ENCODE measurements around the gene AHRR. TPM values are rescaled to one million over a fixed set of nuclear protein-coding genes. Genes with fewer than 3 reads are reported as not detected.
"Not testable (repeated sequence)": the region's sequence is repeated elsewhere in the genome, so short reads cannot be mapped to it uniquely, and the experiment has no call there.

The AHRR gene
- total RNA-seq, 1 donor from 2014 or later = 0.81 TPM

DNA sequence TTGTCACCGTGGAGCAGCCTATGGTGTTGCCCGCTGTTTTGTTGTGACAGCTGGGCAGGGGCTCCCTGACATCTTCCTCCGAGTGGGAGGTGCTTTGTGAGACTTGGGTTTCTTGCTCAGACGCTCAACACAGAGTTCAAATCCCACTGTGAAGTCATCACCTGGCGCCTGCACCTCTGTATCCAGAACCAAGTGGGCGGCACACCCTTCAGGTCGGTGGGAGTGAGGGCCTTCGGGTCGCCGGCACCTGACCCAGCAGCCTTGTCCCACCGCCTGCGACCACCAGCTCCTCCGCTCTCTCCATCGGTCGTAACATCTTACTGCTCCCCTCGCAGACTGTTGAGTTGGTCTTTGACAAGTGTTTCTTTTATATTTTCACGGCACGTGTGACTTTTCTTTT lies 83.9 kb downstream of the AHRR start:
- no peak for ATAC-seq
- no peak for DNase-seq (ENCODE audit: low spot score)

DNA sequence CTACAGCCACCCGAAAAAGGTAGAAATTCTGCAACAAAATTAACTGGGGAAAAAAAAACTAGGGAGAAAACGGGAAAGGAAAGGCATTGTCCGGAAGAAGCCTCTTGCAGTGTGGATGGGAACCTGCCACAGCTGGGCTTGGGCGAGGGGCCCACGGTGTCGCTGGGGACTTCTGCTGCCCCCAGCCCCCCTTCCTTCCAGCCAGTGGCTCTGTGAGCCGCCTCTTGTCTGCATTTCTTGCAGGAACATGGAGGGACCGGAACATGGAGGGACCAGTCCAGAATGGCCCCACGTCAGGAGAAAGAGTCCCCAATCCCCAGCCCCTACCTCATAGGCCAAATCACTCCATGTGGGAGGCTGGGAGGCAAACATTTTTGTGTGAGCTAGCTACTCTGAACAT lies 84.5 kb downstream of the AHRR start:
- DNase-seq (ENCODE audit: low spot score) = no peak

DNA sequence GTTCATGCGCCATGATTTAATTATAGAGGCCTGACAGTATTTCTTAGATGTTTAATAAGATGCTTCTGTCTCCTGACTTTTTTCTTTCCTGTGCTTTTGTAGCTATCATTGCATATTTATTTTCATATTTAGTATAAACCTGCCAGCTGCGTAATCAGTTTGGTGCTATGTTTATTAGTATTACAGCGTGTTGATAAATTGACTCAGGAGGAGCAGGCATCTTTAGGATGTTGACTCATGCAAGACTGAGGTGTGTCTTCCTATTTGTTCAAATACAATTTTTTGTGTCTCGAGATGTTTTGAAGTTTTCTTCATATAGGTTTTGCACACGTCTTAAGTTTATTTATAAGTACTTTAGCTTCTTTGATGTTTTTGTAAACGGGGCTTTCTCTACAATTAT lies 85.5 kb downstream of the AHRR start:
- no peak for ATAC-seq

More for the DNA sequence above, 84.5 kb downstream of the AHRR start:
- no peak for ATAC-seq

DNA sequence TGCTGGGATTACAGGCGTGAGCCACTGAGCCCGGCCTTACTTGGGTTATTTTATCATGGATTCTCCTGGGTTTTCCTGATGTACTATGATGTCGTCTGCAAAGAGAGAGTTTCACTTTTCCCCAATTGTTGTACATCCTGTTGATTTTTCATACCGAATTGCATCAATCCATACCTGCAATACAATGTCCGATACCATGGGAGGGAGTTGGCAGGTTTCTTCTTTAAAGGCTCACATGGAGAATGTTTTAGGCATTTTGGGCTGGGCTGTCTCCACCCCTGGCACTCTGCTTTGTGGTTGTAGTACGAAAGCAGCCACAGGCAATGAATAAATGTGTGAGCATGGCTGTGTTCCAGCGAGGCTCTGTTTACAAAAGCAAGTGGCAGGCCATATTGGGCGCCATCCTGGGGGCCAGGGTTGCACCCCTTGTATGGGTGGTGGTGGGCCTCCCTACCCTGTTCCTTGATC lies 86.3 kb downstream of the AHRR start:
- ATAC-seq (no peak), DNase-seq (ENCODE audit: low spot score) (no peak)

More for the DNA sequence above, 85.5 kb downstream of the AHRR start:
- no peak for DNase-seq (ENCODE audit: low spot score)

DNA sequence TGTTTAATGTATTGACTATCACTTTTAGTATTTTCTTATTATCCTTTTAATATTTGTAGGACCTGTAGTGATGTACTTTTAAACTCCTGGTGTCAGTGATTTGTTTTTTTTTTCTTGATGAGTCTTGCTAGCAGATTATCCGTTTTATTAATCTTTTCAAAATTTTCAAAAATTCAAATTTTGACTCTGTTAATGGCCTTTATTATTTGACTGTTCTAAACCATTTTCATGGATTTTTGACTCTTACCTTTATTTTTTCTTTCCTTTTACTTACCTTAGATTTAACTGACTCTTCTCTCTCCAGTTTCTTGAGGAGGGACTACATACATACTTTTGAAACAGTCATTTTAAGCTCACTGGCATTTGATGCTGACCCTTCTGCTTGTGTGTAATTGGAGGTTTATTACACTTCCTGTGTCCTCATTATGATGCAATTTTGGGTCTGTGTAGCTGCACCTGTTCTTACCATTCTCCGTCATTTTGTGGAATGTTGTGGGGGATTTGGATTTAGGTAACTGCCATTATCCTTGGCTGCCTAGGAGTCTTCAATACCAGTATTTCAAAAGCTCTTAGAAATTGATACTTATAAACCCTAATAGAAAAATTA lies 89.5 kb downstream of the AHRR start:
- no peak for ATAC-seq
- DNase-seq (ENCODE audit: low spot score) = no peak

DNA sequence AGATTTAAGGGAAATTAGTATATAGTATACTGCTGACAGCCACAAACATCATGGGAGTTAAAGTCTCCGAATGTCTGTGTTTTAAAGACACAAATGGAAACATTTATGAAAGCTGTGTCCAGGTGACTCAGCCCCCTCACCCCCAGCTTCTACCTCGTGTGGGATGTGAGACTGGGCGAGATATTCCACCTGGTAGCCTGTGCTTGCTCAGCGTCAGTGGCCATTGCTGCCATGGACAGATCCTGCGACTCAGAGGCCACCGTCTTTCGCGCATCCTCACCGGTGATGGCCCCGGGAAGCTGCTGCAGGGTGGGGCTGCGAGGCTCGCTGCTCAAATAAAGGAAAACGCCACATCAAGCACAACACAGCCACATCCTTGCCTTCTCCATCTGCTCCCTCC lies 90.2 kb downstream of the AHRR start:
- no peak for ATAC-seq
- DNase-seq (ENCODE audit: low spot score) = no peak

DNA sequence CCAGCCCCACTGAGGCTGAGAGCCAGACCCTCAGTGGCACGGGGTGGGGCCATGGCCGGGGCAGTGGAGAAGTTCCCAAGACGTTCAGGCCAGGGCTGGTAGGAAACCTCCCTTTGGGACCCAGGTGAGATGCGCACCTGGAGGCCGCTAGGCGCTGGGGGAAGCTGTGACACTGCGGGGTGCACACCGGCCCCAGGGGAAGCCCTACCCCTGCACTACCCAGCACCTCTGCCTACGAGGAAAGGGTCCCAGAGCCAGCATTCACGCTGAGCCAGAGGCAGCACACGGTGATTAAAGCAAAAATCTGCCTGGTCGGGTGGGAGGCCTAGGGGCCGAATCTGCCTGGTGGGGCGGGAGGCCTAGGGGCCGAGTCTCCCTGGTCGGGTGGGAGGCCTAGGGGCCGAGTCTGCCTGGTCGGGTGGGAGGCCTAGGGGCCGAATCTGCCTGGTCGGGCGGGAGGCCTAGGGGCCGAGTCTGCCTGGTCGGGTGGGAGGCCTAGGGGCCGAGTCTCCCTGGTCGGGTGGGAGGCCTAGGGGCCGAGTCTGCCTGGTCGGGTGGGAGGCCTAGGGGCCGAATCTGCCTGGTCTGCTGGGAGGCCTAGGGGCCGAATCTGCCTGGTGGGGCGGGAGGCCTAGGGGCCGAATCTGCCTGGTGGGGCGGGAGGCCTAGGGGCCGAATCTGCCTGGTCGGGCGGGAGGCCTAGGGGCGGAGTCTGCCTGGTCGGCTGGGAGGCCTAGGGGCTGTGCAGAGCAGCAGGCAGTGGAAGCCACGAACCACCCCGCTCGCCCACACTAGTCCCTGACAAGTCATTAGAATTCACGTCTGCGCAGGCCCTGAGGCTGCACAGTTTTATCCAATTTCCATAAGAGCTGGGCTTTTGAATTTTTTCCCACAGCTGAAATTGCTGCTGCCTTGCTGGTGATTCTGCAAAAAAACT lies 93.7 kb downstream of the AHRR start:
- ATAC-seq = not testable (repeated sequence)

DNA sequence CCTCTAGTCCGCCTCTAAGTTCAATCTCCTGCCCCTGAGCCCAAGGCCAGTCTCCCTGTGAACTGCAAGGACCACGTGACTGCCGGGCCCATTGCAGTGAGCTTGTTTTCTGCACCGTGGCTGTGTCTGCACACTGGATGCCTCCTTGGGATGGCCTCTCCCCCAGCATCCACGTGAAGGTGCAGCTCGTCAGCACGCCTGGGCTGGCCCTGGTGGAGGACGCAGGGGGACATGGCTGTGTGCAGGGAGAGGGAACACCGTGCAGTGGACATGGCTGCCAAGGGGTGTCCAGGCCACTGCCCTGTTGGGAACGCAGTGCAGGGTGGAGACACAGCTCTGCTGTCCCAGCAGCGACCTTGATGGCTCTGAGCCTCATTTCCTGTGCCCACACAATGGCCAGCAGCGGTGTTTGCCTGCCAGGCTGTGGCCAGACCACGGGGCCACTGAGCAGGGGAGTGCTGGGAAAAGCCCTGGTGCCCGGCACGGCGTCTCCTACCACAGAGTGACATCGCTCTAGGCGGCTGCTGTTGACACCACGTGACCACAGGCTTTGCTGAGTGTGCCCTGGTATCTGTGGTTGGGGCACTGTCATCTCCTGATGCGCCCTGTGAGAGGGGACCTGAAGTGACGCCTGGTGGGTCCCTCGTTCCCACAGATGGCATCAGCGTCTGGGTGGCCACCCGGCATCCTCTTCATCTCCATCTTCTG lies 94.6 kb downstream of the AHRR start:
- DNase-seq (ENCODE audit: low spot score) (no peak), ATAC-seq (no peak)

More for the DNA sequence above, 93.7 kb downstream of the AHRR start:
- not testable (repeated sequence) for DNase-seq (ENCODE audit: low spot score)

DNA sequence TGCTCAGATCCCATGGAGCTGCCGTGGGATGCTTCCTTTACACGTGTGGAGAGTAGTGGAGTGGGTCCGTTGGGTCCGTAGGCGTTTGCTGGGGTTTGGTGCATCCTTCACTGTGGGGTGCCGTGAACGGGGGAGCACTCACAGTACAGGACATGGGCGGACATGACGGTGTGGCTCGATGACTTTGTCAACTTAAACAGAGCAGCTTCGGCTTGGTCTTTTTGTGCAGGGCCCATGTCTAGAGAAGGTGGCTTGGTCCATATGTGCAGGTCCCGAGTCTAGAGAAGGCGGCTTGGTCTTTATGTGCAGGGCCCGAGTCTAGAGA lies 95.1 kb downstream of the AHRR start:
- DNase-seq (ENCODE audit: low spot score) (no peak), ATAC-seq (no peak)

DNA sequence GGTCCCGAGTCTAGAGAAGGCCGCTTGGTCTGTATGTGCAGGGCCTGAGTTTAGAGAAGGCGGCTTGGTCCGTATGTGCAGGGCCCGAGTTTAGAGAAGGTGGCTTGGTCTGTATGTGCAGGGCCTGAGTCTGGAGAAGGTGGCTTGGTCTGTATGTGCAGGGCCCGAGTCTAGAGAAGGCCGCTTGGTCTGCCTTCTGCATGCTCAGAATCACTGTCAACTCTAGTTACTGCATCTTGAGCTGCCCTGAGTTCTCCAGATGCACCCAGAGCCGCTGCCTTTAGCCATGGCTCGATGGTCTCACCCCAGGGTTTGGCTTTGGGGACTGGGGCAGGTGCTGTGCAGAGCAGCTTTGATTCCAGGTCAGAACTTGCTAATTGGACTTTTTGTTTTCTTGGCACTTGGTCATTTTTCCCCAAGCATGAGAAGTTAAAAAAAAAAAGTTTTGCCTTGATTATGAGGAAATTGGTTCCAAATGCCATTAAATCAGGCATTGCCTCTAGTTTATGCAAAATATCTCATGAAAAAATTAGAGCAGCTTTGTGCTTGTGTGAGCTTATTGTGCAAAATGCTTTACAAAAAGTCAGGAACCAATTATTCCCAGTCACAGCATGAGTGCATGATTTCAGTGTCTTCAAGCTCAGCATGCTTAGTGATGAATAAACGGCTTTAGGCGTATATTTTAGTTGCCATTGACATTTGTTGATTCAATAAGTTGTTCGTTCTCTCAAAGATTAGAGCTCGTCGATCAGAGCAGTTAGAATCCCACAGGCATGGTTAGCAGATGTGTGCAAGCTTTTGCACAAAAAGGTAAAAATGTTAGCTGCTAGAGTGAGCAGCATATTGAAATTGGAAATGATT lies 96.0 kb downstream of the AHRR start:
- no peak for ATAC-seq
- DNase-seq (ENCODE audit: low spot score) = no peak

DNA sequence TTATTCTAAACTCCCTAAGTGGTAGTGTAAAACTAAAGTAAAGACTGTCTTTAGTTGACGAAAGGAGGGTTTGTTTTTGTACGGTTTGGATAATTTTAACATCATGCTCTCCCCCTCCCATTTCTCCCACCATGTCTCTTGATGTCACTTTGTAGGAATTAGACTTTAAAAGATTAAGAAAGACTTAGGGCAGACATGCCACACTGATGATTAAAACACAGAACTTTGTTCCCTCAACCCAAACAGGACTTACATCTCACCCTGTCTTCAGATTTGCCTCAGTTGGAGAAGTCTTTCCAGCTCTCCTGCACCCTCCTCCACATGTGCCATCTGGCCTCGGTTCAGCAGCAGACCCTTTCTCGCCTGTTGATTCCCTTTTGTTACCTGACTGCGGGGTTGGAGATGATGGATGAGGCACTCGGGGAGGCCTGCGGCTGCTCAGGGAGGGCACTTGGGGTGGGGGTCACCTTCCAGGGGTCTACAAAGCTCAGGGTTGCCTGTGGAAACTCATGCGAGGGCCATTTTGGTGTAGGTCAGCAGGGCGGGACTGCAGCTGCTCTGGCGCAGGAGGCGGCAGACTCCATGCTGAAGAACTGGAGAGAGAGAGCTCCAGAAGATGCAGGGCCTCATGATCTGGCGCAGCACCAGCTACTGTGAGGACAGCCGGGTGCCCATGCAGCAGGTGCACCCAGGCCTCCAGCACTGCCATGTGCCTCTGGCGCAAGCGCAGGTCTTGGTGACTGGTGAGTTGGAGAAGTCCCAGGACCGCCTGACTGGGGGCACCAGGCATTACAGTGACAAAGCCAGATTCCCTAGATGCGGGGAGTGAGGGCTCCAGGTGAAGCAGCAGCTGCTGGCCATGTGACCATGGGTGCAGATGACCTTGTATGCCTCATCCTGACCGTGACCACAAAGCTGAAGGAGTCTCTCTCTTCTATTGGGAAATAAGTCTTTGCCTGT lies 96.9 kb downstream of the AHRR start:
- no peak for ATAC-seq
- DNase-seq (ENCODE audit: low spot score) = no peak

DNA sequence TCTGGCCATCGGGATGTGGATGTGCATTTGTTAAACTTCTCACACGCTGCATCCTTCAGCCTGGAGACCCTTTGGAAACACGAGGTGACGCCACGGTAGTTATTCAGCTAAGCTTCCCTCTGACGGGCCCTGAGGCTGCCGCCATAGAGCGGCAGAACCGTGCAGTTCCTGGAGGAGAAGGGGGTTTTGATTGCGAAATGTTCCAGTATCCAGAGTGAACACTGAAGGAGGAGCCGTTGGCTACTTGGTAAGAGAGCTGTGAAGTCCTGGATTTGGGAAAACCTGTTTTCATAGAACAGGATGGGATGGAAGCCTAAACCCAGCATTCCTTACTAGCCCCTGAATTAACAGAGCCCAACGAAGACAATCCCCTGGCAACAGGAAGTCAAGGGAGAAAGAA lies 98.5 kb downstream of the AHRR start:
- ATAC-seq (no peak), DNase-seq (ENCODE audit: low spot score) (no peak)

DNA sequence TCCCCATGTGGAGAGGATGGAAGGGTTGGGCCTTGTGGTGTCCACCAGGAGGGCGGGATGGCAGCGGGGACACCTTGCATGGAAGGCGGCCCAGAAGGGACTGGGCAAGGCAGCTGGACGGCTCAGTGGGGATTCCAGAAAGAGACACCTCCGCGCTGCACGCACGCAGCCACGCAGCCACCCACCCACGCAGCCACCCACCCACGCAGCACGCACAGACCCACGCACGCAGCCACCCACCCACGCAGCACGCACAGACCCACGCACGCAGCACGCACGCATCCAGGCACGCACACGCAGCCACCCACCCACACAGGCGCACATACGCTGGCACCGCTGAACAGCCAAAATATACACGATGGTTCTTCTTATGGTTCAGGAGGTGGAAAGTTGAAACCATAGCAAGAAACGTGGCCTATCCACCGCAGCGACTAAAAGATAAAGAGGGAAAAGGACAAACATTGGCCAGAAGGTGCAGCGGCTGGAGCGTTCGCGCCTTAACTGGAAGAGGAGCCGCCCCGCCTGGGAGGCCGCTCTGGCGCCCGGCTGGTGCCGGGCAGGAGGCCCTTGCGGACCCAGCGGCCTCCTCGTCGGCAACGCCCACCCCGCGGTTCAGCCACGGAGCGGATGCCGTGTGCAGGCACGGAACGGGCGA lies 99.2 kb downstream of the AHRR start:
- no peak for ATAC-seq

DNA sequence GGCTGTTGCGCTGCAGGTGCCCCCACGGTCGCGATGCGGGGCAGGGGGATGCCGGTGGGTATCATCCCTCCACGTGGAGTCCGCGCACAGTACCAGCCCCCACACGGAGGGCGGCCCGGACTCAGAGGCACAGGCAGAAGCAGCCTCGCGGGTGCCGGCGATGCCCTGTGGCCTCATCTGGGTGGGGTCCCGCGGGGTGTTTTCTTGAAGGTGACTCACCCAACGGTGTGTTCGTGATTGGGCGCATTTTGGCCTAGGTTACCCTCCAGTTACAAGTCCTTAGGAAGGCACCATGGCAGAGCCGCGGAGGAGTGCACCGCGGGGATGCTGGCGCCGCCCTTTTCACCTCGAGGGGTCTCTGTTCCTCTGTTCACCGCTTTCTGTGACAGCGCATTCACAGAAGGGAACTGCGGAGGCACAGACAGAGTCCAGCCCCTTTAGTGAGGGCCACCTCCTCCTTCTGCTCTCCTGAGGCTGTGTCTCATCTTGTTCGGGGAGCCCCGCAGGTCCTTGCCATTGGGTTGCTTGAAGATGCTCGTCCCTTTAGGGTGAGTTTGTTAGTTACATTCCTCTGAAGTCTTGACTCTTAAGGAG lies 99.9 kb downstream of the AHRR start:
- ATAC-seq = no peak
- DNase-seq (ENCODE audit: low spot score) = no peak

More for the DNA sequence above, 99.2 kb downstream of the AHRR start:
- no peak for DNase-seq (ENCODE audit: low spot score)

DNA sequence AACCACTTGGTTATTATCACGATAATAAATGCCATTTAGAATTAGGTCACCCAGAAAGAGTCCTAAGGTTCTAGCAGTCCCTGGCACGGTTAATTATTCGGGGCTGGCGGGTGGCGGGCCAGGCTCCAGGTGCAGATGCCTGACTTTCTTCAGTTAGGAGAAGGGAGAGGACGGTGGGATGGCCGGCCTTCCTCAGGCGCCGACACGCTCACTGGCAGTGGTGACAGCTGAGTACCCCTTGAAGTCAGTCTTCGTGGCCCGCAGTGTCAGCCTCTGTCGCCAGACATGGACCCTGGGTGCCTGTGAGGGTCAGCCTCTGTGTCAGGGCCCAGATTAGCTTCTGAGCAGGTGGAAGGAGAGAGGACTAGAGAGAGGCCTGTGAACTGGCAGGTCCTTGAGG lies 100.4 kb downstream of the AHRR start:
- ATAC-seq (no peak), DNase-seq (ENCODE audit: low spot score) (no peak)

DNA sequence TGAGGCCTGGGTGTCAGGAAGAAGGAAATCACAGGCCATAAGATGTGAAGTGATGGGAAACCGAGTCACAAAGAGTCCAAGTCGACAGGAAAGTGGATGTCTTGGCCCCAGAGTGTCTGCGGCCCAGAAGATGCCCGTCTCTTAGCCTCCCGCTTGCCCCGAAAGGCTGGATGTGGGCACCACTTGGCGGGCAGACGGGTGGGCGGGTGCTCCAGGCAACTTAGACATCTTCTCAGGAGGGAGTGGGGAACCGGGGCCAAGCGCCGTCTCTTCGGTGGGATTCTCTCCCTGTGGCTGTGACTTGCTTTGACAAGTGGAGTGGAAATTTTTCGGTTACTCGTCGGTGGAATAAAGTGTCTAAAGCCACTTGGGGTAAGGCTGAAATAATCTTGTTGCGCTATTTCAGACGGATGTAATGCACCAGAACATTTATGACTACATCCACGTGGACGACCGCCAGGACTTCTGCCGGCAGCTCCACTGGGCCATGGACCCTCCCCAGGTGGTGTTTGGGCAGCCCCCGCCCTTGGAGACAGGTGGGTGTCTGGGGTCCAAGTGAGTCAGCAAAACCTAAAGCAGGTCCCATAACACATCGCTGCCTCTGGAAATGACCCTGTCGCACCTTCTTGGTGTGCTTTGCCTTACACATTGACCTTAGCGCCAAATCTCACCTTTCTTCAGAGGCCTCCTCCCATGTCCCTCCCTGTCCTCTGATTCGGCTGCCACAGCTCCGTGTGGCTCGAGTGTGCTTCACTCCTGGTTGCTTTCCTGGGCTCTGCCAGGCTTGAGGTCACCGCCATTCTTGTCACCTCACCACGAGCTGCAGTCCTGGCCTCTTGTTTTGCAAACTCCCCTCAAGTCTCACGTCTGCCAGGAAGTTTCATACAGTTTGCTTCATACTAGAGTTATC lies 101.1 kb downstream of the AHRR start:
- DNase-seq (ENCODE audit: low spot score) (no peak), ATAC-seq (no peak)

DNA sequence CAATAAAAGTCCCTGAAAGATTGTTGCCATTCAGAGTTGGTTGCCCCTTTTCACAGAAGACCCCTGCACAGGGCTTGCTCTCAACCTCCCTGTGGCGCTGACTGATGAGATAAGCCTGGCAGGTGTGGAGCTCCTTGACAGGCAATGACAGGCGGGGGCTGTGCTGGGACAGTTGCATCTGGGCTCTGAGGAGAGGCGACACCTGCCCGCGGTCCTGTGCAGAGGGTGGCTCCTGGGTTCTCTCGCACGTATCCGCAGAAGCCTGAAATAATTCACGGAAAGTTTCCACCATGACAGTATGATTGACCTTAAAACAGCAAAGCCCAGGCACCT lies 101.7 kb downstream of the AHRR start:
- ATAC-seq (no peak), DNase-seq (ENCODE audit: low spot score) (no peak)

All from left lobe of liver (tissue), 2 donors.